Measurements from ENCODE around the gene NMNAT3.

DNA sequence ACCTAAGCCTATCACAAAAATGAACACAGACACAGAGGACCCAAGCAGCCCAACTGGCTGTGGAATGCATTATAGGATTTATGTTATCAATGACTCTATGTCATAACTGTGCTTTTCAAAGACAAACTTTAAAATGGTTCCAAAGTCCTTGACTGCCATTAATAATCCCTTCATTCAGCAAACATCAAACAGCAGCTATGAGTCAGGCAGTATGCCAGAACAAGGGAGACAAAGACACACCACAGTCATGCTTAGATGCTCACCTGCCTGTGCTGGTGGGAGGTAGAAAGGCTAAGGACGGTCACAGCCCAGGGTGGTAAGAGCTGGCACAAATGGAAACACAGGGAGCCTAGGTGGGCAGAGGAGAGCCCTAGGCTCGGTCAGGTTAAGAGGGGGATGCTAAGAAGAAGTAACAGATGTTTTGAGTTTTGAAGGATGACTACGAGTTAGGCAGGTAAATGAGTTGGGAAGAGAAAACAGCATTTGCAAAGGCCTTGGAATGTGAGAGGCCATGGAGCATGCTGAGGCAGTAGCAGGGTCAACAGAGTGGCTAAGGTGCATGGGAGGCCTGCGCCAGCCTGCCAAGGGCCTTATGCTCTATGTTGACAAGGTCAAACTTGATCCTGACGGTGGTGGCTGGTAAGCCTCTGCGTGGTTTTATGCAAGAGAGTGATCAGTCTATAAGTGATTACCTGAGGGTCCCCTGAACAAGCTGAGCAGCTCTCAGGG is 23.0 kb downstream of the NMNAT3 start:
- TF ChIP-seq POLR2A (IDR thresholded peaks at IDR 0.05; ENCODE audit: low read length) (no peak), GATA1 (IDR thresholded peaks at IDR 0.05; ENCODE audit: low read depth, low read length) (no peak)

Measured in erythroblast (primary cell).